BLaER1 (cell line): ENCODE measurements around the gene IGSF8.

Experiments
- H3K27ac ChIP-seq: shearing (Covaris generic); formaldehyde crosslinking; 2 replicates; pipeline ENCODE4 v1.8.1; 2022
- H3K27me3 ChIP-seq: shearing (Covaris generic); formaldehyde crosslinking; 2 replicates; pipeline ENCODE4 v1.8.1; 2022
- H3K36me3 ChIP-seq: shearing (Covaris generic); formaldehyde crosslinking; 2 replicates; pipeline ENCODE4 v1.8.1; 2022
- H3K4me1 ChIP-seq: shearing (Covaris generic); formaldehyde crosslinking; 2 replicates; pipeline ENCODE4 v1.8.1; 2022
- H3K4me2 ChIP-seq: shearing (Covaris generic); formaldehyde crosslinking; 2 replicates; pipeline ENCODE4 v1.8.1; 2022
- H3K4me3 ChIP-seq: shearing (Covaris generic); formaldehyde crosslinking; 2 replicates; pipeline ENCODE4 v1.8.1; 2022
- H3K9ac ChIP-seq: shearing (Covaris generic); formaldehyde crosslinking; 2 replicates; pipeline ENCODE4 v1.8.1; 2022
- H3K9me3 ChIP-seq: shearing (Covaris generic); formaldehyde crosslinking; 2 replicates; pipeline ENCODE4 v1.8.1; 2022
- H4K20me1 ChIP-seq: shearing (Covaris generic); formaldehyde crosslinking; 2 replicates; pipeline ENCODE4 v1.8.1; 2022
- Cebpa-rat ChIP-seq: shearing (Covaris generic); IDR thresholded peaks from 2 replicates; pipeline ENCODE4 v1.8.1; 2022

The IGSF8 gene

DNA sequence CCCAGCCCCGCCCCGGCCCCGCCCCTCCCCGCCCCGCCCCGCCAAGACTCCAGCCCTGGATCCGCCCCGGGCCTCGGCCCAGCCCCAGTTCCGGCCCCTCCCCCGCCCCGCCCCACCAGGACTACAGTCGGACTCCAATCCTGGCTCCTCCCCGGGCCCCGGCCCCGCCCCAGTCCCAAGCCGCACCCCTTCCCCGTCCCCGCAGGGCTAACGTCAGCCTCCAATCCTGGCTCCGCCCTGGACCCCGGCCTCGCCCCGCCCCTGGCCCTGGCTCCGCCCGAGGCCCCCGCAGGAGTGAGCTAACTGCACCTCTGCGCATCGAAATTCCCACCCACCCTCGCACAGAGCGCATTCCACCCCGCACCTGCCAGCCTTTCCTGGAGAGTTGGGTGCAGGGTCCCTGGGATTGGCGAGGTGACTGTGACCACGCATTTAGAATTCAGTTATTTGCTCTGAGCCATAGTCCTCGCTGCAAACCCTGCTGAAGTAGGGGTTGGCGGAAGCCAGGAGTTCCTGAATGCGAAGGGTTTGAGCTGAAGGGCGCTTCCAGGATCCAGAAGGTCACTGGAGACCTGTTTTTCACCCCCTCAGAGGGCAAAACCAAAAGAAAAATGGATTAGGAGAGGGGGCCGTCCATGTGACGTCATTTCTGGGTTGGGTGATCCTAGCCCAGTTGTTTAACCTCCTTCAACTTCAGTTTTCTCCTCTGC is 588 bp upstream of the IGSF8 start:
- peaks cover 37% of the 10 kb centered on the region; the same call in 1 of the 2 replicates for H4K20me1 ChIP-seq

DNA sequence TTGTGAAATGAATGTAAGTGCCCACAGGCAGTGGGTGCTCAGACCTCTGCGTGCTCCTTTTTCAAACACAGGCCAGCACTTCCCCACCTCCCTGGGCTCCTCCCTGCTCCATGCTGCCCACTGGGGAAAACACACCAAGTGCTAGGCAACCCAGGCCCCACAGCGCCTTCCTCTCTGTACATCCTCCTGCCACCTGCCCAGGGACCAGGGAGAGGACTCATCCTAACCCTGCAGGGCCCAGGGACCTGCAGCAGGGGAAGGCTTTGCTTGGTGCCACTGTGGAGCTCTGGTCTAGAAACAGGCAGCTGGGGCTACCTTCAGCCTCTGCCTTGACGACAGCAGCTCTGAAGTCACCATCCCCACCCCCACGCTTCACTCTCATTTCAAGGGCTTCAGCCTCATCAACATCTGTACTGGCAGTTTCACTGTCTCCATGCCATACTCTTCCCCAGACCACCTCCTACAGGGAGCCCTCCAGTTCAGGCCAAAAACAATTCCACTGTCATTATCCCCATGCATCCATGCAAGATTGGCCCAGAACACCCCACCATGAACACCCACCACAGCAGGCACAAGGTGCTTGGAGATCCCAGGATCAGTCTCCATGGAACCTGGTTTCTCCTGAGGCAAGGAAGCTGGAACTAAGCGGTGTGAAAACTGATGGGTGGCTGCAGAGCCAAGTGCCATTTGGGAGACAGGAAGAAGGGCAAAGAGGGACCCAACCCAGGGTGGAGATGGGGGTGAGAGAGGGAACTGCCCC is 1.1 kb downstream of the IGSF8 start:
- no peaks in the 10 kb centered on the region for H3K9me3 ChIP-seq
- no peaks in the 10 kb centered on the region for H3K27me3 ChIP-seq
- H3K9ac ChIP-seq = peak overlapping the region; percentile 90
- peak overlapping the region; percentile 85 for H3K4me3 ChIP-seq
- peaks cover 35% of the 10 kb centered on the region for H3K36me3 ChIP-seq
- TF ChIP-seq Cebpa-rat = no peak
- H4K20me1 ChIP-seq = peaks cover 47% of the 10 kb centered on the region
- H3K4me2 ChIP-seq = peak overlapping the region; percentile 92
- H3K4me1 ChIP-seq = peaks cover 67% of the 10 kb centered on the region
- peak overlapping the region; percentile 80 for H3K27ac ChIP-seq

More for the DNA sequence above, 588 bp upstream of the IGSF8 start:
- Histone ChIP-seq H3K36me3 (peaks cover 18% of the 10 kb centered on the region), H3K4me1 (peaks cover 74% of the 10 kb centered on the region), H3K27ac (peak overlapping the region; percentile 70), H3K9ac (peak overlapping the region; percentile 76), H3K4me3 (peak overlapping the region; percentile 67), H3K4me2 (peak overlapping the region; percentile 98), H3K9me3 (no peaks in the 10 kb centered on the region), H3K27me3 (no peaks in the 10 kb centered on the region)
- no peak for TF ChIP-seq Cebpa-rat

DNA sequence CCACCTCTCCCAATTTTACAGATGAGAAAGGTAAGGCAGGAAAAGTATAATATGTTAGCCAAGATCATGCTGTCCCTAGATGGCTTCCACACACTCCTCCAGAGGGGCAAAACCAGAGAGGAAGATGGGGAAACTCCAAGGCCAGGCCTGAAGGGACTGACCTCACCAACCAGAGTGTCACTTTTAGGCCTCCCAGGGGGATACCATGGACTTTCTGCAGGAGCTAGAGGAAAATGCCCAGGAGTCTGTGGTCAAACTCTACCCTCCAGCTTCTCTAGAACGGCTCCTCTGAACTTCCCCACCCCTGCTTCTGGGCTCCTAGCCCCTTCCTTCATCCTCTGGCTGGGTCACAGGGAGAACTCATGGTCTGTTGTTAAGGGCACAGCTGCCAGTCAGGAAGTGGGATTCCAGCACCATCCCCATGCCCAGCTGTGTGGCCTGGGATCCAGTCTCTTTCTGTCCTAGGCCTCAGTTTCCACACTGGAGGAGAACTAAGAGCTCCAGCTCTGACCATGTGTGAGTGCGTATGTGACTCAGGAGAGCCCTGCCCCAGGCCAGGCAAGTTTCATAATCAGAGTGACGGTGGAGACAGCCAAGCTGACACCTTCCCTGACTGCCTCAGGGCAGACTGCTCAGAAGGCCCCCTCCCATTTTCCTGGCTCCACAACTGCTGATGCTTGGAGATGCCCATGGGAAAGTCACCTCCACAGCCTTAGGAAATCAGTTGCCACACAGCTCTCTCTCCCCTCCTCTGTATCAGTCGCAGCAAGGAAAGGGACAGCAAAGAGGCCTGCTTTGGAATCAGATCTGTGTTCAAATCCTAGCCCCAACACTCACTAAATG is 1.9 kb downstream of the IGSF8 start:
- H3K4me3 ChIP-seq = no peak overlapping the region
- H3K36me3 ChIP-seq = peaks cover 43% of the 10 kb centered on the region
- no peaks in the 10 kb centered on the region for H3K27me3 ChIP-seq
- peaks cover 62% of the 10 kb centered on the region for H3K4me1 ChIP-seq
- peak overlapping the region; percentile 92 for H3K4me2 ChIP-seq
- H3K9ac ChIP-seq = peak overlapping the region; percentile 90; the same call in 1 of the 2 replicates
- peaks cover 49% of the 10 kb centered on the region for H4K20me1 ChIP-seq
- H3K9me3 ChIP-seq = no peaks in the 10 kb centered on the region
- TF ChIP-seq Cebpa-rat = no peak
- H3K27ac ChIP-seq = 0 out of 2 replicates have a peak overlapping the region, but pooled peaks have one; percentile 5

DNA sequence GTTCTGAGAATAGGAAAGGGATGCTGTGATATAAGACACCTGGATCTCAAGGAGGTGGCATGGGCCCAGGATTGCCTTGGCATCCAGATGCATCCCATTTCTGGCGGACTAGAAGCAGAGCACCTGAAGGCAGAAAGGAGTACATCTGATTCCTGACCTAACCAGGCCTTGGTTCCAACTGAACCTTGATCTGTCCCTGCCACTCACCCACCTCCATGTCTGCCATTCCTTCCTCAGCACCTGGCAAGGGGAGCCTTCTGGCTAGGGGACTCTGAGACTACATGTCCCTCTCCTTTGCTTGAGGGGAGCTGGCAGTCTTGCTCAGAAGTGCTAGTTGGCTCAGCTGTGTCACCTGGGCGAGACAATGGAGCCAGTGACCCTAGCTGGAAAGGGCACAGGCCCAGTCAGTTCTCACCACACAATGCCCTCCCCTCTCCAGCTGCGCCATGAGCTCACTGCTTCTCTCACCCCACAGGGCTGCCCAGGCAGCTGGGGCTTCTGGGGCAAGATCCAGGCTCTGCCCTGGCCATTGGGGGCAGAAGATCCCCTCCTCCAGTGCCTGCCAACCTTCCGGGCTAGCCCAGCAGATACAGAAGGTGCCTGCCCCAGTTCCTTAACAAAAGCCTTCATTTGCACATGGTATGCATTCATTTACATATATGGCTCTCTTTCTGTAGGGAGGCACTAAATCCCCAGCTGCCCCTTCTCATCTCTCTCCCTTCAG is 2.9 kb downstream of the IGSF8 start:
- peaks cover 57% of the 10 kb centered on the region for H3K4me1 ChIP-seq
- peak overlapping the region; percentile 5; the same call in 1 of the 2 replicates for H3K27ac ChIP-seq
- peaks cover 49% of the 10 kb centered on the region for H4K20me1 ChIP-seq
- H3K36me3 ChIP-seq = peaks cover 53% of the 10 kb centered on the region
- no peak for TF ChIP-seq Cebpa-rat
- no peak overlapping the region for H3K4me3 ChIP-seq
- H3K27me3 ChIP-seq = no peaks in the 10 kb centered on the region
- no peaks in the 10 kb centered on the region for H3K9me3 ChIP-seq
- H3K4me2 ChIP-seq = peak overlapping the region; percentile 92
- no peak overlapping the region for H3K9ac ChIP-seq

DNA sequence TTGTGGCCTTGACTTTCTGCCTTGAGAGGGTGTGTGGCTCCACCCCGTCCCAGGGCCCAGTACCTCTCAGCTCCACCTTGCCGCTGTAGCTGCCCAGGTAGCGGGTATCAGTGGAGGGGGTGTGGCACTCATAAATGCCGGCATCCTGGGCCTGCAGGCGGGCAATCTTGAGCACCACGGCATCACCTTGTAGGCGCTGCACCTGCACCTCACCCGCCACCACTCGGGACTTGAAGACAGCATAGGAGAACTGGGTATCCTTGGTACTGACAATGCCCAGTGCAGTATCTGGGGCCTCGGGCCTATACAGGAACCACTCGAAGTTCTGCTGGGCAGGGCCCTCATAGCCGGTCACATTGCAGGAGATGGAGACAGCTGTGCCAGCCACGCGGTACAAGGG is 3.6 kb downstream of the IGSF8 start:
- Histone ChIP-seq H3K9me3 (no peaks in the 10 kb centered on the region), H3K4me3 (no peak overlapping the region), H3K9ac (no peak overlapping the region), H3K36me3 (peaks cover 60% of the 10 kb centered on the region), H3K27ac (no peak overlapping the region), H3K4me2 (peak overlapping the region; percentile 28), H4K20me1 (peaks cover 49% of the 10 kb centered on the region), H3K27me3 (no peaks in the 10 kb centered on the region), H3K4me1 (peaks cover 56% of the 10 kb centered on the region)
- TF ChIP-seq Cebpa-rat = no peak

DNA sequence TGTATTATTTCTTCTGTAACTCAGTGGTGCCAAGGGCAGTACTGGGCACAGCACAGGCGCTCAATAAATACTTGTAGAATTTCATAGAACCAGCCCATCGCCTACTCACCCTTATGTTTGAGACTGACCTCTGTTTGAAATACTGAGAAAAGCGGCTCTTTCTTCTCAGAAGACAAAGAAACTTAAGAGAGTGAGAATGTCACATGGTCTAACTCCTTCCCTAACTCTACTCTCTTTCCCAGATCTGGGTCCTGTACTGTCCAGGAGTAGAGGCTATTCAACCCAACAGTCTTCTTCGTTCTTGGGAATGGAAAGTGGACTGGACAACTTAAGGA is 4.2 kb downstream of the IGSF8 start:
- H3K4me3 ChIP-seq = no peak overlapping the region
- H4K20me1 ChIP-seq = peaks cover 49% of the 10 kb centered on the region
- H3K4me1 ChIP-seq = peaks cover 51% of the 10 kb centered on the region
- H3K9me3 ChIP-seq = no peaks in the 10 kb centered on the region
- no peaks in the 10 kb centered on the region for H3K27me3 ChIP-seq
- peak overlapping the region; percentile 28 for H3K4me2 ChIP-seq
- H3K27ac ChIP-seq = peak overlapping the region; percentile 56
- peaks cover 65% of the 10 kb centered on the region for H3K36me3 ChIP-seq
- TF ChIP-seq Cebpa-rat = no peak
- no peak overlapping the region for H3K9ac ChIP-seq

DNA sequence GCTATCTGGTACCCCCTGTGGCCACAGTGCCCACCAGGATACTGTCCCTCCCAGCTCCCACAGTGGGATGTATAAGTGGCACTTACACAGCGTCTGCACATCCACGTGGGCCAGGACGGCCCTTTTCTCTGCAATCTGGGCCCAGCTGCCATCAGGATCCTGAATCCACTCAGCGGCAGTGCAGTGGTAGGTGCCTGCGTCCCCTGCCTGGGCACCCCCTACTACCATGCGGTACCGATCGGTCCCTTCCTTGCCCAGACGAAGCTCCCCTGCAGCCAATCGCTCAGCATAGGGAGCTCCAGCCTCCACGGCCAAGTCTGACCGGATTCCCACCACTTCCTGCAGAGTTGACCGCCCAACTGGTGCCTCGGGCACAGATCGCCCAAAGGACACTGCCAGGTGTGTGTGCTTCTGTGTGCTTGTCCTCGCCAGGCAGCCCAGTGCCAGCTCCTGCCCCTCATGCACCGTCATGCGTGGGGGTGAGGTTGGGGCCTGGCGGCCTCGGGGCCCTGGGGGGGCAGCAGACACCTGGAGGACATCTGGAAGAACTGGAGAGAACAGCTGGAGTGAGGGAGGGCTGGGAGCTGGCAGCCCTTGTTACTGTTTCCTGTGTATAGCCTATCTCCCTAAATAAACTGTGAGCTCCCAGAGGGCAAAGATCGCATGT is 4.7 kb downstream of the IGSF8 start:
- TF ChIP-seq Cebpa-rat = no peak
- Histone ChIP-seq H3K4me1 (peaks cover 48% of the 10 kb centered on the region), H3K4me3 (no peak overlapping the region), H3K27ac (peak overlapping the region; percentile 56), H4K20me1 (peaks cover 49% of the 10 kb centered on the region), H3K4me2 (peak overlapping the region; percentile 28), H3K36me3 (peaks cover 69% of the 10 kb centered on the region), H3K27me3 (no peaks in the 10 kb centered on the region), H3K9ac (no peak overlapping the region), H3K9me3 (no peaks in the 10 kb centered on the region)

DNA sequence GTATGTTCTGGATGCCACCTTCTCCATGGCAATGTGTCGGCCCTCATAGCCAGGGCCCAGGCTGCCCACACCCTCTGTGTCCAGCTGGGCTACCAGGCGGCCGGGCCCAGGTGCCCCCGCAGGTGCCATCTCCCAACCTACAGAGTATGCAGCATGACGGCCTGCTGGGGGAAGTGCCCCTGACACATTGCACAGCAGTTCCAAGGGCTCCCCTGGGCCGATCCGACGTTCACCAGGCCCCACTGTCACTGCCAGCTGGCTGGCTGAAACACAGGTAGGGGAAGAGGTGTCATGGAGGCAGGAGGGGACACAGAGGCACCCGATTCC is 5.4 kb downstream of the IGSF8 start:
- no peak overlapping the region for H3K27ac ChIP-seq
- H4K20me1 ChIP-seq = peaks cover 53% of the 10 kb centered on the region
- no peak overlapping the region for H3K4me3 ChIP-seq
- no peaks in the 10 kb centered on the region for H3K27me3 ChIP-seq
- no peak overlapping the region for H3K9ac ChIP-seq
- TF ChIP-seq Cebpa-rat = no peak
- no peak overlapping the region for H3K4me2 ChIP-seq
- H3K36me3 ChIP-seq = peaks cover 76% of the 10 kb centered on the region
- peaks cover 48% of the 10 kb centered on the region for H3K4me1 ChIP-seq
- no peaks in the 10 kb centered on the region for H3K9me3 ChIP-seq
